Panc1 (cell line): ENCODE results near the gene F11. TPM values are rescaled to one million over a fixed set of nuclear protein-coding genes. Genes with fewer than 3 reads are reported as not detected.
A peak's percentile ranks its signal among the peaks of the same experiment; 100 is the strongest.

ENCODE experiments used
- ATAC-seq: fragments of 200-7000 bp; cut with Tn5 transposase; 2 replicates; pipeline ENCODE4 v1.9.1; 2020; ENCODE audit warnings: mild to moderate bottlenecking, moderate library complexity
- BruUV-seq: library from RNA; stranded (reverse); fragments of 400-500 nt; replicated peaks from 2 replicates; lab custom pipeline; 2021; lab: Mats Ljungman, UMichigan
- CTCF ChIA-PET: fragments of 300-600 bp; sonication (Branson Sonifier 250); formaldehyde crosslinking; loops from one replicate; lab custom pipeline; 2022; ENCODE audit warnings: antibody characterized with exemption; lab: Charles Lee
- POLR2A ChIA-PET: fragments of 300-600 bp; sonication (Branson Sonifier 250); formaldehyde crosslinking; loops from one replicate; lab custom pipeline; 2022; ENCODE audit warnings: antibody characterized with exemption; lab: Charles Lee
- DNase-seq: peaks from one replicate; pipeline ENCODE4 v3.0.0-alpha.2; 2010; ENCODE audit warnings: low read depth, low spot score
- H3K27ac ChIP-seq: 2 replicates; pipeline ENCODE4 v1.5.1; 2011; ENCODE audit warnings: mild to moderate bottlenecking, low read length, inconsistent platforms
- H3K27me3 ChIP-seq: fragments of 200-500 bp; sonication (Bioruptor generic); 2 replicates; pipeline ENCODE4 v1.6.0; 2014; ENCODE audit warnings: low read length, inconsistent platforms; ENCODE audit not compliant: control insufficient read depth, insufficient read depth
- H3K36me3 ChIP-seq: fragments of 200-500 bp; sonication (Bioruptor generic); 2 replicates; pipeline ENCODE4 v1.5.1; 2014; ENCODE audit warnings: inconsistent platforms, mild to moderate bottlenecking, low read length, moderate library complexity; ENCODE audit not compliant: control insufficient read depth, insufficient read depth
- H3K4me1 ChIP-seq: 2 replicates; pipeline ENCODE4 v1.5.1; 2011; ENCODE audit warnings: inconsistent platforms, mild to moderate bottlenecking, low read length, moderate library complexity; ENCODE audit not compliant: control insufficient read depth, insufficient read depth
- H3K4me3 ChIP-seq, 2 experiments: 2 replicates each; pipeline ENCODE4 v1.5.1; 2011 to 2012; ENCODE audit warnings: low read depth in 2 of 2, low read length in 2 of 2, mild to moderate bottlenecking in 2 of 2, inconsistent platforms in 1 of 2, moderate library complexity in 1 of 2
- H3K9me3 ChIP-seq: fragments of 200-500 bp; sonication (Bioruptor generic); 2 replicates; pipeline ENCODE4 v1.5.1; 2014; ENCODE audit warnings: low read depth, mild to moderate bottlenecking, inconsistent platforms, low read length, moderate library complexity; ENCODE audit not compliant: control insufficient read depth, insufficient read depth
- POLR2AphosphoS5 ChIP-seq: IDR thresholded peaks from 2 replicates; pipeline ENCODE4 v1.6.1; 2012; ENCODE audit warnings: mild to moderate bottlenecking, low read depth, low read length, moderate library complexity
- SIN3A ChIP-seq: IDR thresholded peaks from 2 replicates; pipeline ENCODE4 v1.6.1; 2012; ENCODE audit warnings: low read depth, mild to moderate bottlenecking, low read length, moderate library complexity, borderline replicate concordance; ENCODE audit not compliant: insufficient read depth
- TCF7L2 ChIP-seq: IDR thresholded peaks from 2 replicates; pipeline ENCODE4 v1.6.1; 2011; ENCODE audit warnings: mild to moderate bottlenecking, low read depth, low read length, inconsistent platforms
- in situ Hi-C: cut with HindIII; loops from 2 replicates; pipeline ENCODE4 v1.10.0; 2016; ENCODE audit warnings: low sequenced_read_pairs, low pct_unique_long_range_greater_than_20kb
- intact Hi-C: fragments of 100-400 bp; cut with micrococcal nuclease; formaldehyde crosslinking; loops from one replicate; pipeline ENCODE4 v1.10.0; 2022; ENCODE audit not compliant: unreplicated experiment
- total RNA-seq: library from RNA; stranded (reverse); gene quantifications from one replicate; pipeline ENCODE4 v1.2.1, GENCODE V29; 2021; ENCODE audit not compliant: unreplicated experiment
- TF ChIP-seq, protein P1 (sequence below), 2 experiments: IDR thresholded peaks; 2 replicates each; pipeline ENCODE4 v1.6.1; 2011 to 2012; ENCODE audit warnings: low read depth in 2 of 2, control low read depth in 1 of 2, low read length in 1 of 2, mild to moderate bottlenecking in 1 of 2, moderate library complexity in 1 of 2; ENCODE audit not compliant: insufficient read depth in 1 of 2
- TF ChIP-seq, protein P2 (sequence below): fragments of 450-650 bp; IDR thresholded peaks from 2 replicates; pipeline ENCODE4 v1.5.1; 2017; ENCODE audit warnings: mild to moderate bottlenecking

F11 gene
- total RNA-seq, 1 experiment from 2014 or later: not detected

GRCh38 chr4:186296481-186296880 lies 30.5 kb downstream of the F11 start:
- intact Hi-C loops (loop anchor here (2.0 kb wide), 1 partner anchor 258 kb away; the partner anchor contains the start of gene MTNR1A), in situ Hi-C loops (no loop called here)
- no peaks in the 10 kb centered on the region for H3K4me1 ChIP-seq
- no peaks in the 10 kb centered on the region for H3K9me3 ChIP-seq
- no peak overlapping the region for H3K27ac ChIP-seq
- no peaks in the 10 kb centered on the region for H3K36me3 ChIP-seq
- ATAC-seq: no peak
- H3K27me3 ChIP-seq: no peaks in the 10 kb centered on the region
- ChIA-PET CTCF (no interaction called here), POLR2A (no interaction called here)
- H3K4me3 ChIP-seq: no peak overlapping the region
- no TSS peak for BruUV-seq
- TF ChIP-seq POLR2AphosphoS5 (no peak), SIN3A (no peak), TCF7L2 (no peak)
- TF ChIP-seq, protein P1, sequence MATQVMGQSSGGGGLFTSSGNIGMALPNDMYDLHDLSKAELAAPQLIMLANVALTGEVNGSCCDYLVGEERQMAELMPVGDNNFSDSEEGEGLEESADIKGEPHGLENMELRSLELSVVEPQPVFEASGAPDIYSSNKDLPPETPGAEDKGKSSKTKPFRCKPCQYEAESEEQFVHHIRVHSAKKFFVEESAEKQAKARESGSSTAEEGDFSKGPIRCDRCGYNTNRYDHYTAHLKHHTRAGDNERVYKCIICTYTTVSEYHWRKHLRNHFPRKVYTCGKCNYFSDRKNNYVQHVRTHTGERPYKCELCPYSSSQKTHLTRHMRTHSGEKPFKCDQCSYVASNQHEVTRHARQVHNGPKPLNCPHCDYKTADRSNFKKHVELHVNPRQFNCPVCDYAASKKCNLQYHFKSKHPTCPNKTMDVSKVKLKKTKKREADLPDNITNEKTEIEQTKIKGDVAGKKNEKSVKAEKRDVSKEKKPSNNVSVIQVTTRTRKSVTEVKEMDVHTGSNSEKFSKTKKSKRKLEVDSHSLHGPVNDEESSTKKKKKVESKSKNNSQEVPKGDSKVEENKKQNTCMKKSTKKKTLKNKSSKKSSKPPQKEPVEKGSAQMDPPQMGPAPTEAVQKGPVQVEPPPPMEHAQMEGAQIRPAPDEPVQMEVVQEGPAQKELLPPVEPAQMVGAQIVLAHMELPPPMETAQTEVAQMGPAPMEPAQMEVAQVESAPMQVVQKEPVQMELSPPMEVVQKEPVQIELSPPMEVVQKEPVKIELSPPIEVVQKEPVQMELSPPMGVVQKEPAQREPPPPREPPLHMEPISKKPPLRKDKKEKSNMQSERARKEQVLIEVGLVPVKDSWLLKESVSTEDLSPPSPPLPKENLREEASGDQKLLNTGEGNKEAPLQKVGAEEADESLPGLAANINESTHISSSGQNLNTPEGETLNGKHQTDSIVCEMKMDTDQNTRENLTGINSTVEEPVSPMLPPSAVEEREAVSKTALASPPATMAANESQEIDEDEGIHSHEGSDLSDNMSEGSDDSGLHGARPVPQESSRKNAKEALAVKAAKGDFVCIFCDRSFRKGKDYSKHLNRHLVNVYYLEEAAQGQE (IDR thresholded peaks at IDR 0.05; ENCODE audit: insufficient read depth in 1 of 2, low read depth in 2 of 2, low read length in 1 of 2): no peak
- TF ChIP-seq, protein P2, sequence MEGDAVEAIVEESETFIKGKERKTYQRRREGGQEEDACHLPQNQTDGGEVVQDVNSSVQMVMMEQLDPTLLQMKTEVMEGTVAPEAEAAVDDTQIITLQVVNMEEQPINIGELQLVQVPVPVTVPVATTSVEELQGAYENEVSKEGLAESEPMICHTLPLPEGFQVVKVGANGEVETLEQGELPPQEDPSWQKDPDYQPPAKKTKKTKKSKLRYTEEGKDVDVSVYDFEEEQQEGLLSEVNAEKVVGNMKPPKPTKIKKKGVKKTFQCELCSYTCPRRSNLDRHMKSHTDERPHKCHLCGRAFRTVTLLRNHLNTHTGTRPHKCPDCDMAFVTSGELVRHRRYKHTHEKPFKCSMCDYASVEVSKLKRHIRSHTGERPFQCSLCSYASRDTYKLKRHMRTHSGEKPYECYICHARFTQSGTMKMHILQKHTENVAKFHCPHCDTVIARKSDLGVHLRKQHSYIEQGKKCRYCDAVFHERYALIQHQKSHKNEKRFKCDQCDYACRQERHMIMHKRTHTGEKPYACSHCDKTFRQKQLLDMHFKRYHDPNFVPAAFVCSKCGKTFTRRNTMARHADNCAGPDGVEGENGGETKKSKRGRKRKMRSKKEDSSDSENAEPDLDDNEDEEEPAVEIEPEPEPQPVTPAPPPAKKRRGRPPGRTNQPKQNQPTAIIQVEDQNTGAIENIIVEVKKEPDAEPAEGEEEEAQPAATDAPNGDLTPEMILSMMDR: no peak
- no peak for DNase-seq

GRCh38 chr4:186297013-186297645 lies 31.1 kb downstream of the F11 start:
- DNase-seq: peak; percentile 41
- Histone ChIP-seq H3K27me3 (no peaks in the 10 kb centered on the region), H3K4me1 (no peaks in the 10 kb centered on the region), H3K27ac (no peak overlapping the region), H3K9me3 (no peaks in the 10 kb centered on the region), H3K36me3 (no peaks in the 10 kb centered on the region), H3K4me3 (no peak overlapping the region)
- no TSS peak for BruUV-seq
- no peak; the same call in 1 of the 2 replicates for ATAC-seq
- in situ Hi-C loops: no loop called here
- POLR2A ChIA-PET: no interaction called here
- no peak for TF ChIP-seq SIN3A
- TF ChIP-seq, protein P1 (IDR thresholded peaks at IDR 0.05; ENCODE audit: insufficient read depth in 1 of 2, low read depth in 2 of 2, low read length in 1 of 2): no peak
- no peak for TF ChIP-seq TCF7L2
- TF ChIP-seq POLR2AphosphoS5: no peak
- TF ChIP-seq, protein P2: peak; percentile 65; the same call in 1 of the 2 replicates
- intact Hi-C loops: loop anchor here (1.0 to 2.0 kb wide), 2 partner anchors 258 to 290 kb away; partner anchors contain the start of gene MTNR1A
- CTCF ChIA-PET: no interaction called here
